Adrenal gland (tissue), 5 donors: ENCODE measurements around the gene CTNNBIP1.

Experiments
- POLR2A ChIP-seq, 2 donors: fragments of 450-650 bp; IDR thresholded peaks; one replicate each; pipeline ENCODE4 v1.6.1; 2017; ENCODE audit warnings: antibody characterized with exemption in 2 of 2, mild to moderate bottlenecking in 2 of 2, moderate library complexity in 1 of 2
- TF ChIP-seq, protein P1 (sequence below), 6 experiments: fragments of 450-650 bp in 4 of 6; fragments of 200-600 bp in 2 of 6; sonication (generic) in 1 of 6; IDR thresholded peaks; 1 replicate in 5 of 6; 2 replicates in 1 of 6; pipeline versions ENCODE4 v1.5.1 to v1.8.0; 2016 to 2021; ENCODE audit warnings: antibody characterized with exemption in 6 of 6, mild to moderate bottlenecking in 2 of 6, moderate library complexity in 1 of 6
- donor health status: DM: no; HTN: no; CAD: no.

DNA sequence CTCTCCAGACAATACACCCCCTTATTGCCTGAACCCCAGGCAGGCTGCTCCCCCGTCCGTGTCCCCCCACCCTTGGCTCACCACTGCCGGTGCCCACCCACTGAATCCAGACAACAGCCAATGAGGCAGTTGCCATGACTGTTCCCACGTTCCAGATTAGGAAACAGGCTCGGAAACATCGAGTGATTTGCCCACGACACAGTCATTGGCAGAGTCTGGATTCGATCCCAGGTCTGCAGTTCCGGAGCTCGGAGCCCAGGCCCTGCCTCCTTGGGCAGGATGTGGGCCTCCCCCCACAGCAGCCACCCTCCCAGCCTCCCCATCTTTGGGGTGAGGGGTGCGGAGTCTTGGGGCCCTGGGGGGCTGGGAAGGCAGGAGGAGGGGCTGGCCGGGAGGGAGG lies 66.0 kb downstream of the CTNNBIP1 start:
- TF ChIP-seq, protein P1, sequence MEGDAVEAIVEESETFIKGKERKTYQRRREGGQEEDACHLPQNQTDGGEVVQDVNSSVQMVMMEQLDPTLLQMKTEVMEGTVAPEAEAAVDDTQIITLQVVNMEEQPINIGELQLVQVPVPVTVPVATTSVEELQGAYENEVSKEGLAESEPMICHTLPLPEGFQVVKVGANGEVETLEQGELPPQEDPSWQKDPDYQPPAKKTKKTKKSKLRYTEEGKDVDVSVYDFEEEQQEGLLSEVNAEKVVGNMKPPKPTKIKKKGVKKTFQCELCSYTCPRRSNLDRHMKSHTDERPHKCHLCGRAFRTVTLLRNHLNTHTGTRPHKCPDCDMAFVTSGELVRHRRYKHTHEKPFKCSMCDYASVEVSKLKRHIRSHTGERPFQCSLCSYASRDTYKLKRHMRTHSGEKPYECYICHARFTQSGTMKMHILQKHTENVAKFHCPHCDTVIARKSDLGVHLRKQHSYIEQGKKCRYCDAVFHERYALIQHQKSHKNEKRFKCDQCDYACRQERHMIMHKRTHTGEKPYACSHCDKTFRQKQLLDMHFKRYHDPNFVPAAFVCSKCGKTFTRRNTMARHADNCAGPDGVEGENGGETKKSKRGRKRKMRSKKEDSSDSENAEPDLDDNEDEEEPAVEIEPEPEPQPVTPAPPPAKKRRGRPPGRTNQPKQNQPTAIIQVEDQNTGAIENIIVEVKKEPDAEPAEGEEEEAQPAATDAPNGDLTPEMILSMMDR (IDR thresholded peaks at IDR 0.05) = no peak
- TF ChIP-seq POLR2A (IDR thresholded peaks at IDR 0.05) = no peak
